HG03095 (cell line): ENCODE results near the gene RABEP2.
"Not testable (repeated sequence)": the region's sequence is repeated elsewhere in the genome, so short reads cannot be mapped to it uniquely, and the experiment has no call there.

Source experiments
- ATAC-seq: cut with Tn5 transposase; IDR thresholded peaks from one replicate; pipeline ENCODE4 v1.9.1; 2021; ENCODE audit warnings: moderate library complexity; ENCODE audit not compliant: unreplicated experiment

Gene RABEP2

DNA sequence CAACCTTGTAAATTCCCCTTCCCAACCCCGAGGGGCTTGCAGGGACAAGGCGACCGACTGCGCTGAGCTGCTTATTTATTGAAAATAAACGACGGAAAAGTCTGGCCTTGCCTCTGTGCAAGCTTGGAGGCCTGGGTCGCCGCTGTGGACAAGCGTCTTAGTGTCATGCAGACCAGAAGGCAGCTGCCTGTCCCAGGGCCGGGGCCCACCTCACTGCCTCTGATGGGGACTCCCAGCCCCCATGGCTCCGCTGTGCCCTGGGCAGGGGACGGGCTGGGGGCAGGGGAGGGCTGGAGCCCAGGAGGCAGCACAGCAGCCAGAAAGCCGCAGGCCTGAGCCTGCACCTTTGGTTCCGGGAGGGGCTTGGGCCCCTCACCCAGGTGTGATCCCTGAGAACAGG lies 20.7 kb downstream of the RABEP2 start:
- no peak for ATAC-seq

DNA sequence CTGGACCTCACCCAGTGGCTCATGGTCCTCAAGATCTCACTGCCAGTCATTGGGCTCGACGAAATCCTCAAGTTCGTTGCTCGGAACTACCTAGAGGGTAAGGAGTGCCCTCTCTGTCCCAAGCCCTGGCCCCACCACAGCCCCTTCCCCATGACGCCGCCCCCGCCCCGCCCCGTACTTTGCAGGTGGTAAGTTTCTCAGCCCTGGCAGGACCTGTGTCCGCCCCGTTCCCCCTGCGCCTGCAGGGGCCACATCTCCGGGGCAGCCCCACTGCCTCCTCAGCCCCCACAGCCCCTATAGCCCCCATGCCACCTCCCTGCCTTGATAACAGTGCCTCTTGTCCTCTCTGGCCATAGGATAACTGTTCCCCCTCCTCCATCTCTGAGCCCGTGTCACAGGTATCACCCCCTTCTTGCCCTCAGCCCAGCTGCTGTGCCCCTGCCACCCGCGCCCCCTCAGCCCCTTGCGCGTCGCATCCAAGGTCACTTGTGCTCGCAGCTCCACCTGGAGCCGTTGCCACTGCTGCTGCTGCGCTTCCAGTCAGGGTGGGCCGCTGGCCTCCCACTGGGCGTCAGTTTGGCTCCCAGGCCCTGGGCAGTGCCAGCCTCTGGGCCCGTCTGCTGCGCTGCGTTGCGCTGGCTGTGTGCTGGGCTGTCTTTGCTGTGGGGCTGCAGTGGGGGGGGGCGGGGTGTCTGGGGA lies 21.5 kb downstream of the RABEP2 start:
- ATAC-seq, result no peak

DNA sequence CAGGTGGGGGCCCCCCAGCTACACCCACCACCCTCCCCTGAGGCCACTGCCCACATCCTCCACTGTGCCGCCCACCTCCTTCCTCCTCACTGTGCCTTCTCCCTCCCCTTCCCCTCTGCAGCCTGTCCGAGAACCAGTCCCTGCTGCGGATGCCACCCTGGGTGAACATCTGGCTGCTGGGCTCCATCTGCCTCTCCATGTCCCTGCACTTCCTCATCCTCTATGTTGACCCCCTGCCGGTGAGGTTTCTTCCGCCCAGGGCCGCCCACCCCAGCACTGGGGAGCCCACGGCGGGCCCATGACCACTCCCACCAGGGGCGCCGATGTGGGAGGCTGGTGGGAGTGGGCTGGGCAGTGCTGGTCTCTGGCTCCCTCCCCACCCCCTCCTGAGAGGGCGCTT lies 22.1 kb downstream of the RABEP2 start:
- ATAC-seq, result no peak

DNA sequence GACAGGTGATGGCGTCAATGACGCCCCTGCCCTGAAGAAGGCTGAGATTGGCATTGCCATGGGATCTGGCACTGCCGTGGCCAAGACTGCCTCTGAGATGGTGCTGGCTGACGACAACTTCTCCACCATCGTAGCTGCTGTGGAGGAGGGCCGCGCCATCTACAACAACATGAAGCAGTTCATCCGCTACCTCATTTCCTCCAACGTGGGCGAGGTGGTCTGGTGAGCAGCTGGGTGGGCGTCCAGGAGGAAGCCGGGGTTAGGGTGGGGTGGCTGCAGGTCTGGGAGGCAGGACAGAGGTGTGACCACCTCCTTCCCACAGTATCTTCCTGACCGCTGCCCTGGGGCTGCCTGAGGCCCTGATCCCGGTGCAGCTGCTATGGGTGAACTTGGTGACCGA lies 23.2 kb downstream of the RABEP2 start:
- ATAC-seq, result no peak

DNA sequence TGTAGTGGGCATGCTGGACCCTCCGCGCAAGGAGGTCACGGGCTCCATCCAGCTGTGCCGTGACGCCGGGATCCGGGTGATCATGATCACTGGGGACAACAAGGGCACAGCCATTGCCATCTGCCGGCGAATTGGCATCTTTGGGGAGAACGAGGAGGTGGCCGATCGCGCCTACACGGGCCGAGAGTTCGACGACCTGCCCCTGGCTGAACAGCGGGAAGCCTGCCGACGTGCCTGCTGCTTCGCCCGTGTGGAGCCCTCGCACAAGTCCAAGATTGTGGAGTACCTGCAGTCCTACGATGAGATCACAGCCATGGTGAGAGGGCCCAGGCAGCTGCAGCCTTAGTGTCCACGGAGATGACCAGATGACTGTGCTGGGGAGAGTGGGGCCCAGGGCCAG lies 24.4 kb downstream of the RABEP2 start:
- ATAC-seq, result no peak

DNA sequence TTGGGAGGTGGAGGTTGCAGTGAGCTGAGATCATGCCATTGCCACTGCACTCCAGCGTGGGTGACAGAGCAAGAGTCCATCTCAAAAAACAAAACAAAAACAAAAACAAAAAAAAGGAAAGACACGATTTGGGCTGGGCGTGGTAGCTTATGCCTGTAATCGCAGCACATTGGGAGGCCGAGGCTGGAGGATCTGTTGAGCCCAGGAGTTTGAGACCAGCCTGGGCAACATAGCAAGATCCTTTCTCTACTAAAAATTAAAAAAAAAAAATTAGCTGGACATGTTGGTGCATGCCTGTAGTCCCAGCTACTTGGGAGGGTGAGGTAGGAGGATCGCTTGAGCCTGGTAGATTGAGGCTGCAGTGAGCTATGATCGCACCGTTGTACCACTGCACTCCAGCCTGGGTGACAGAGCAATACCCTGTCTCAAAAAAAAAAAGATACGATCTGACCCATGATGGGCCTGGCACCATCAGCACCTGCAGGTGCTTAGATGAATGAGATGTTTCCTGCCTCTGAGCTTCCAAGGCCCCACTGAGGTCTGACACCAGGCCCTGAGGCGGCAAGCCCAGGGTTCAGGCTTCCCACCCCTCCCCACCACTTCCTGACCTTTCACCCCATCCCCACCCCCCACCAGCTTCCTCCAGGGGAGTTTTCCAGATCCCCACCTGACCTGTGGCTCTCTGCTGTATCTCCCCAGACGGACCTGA lies 25.0 kb downstream of the RABEP2 start:
- ATAC-seq, result no peak

DNA sequence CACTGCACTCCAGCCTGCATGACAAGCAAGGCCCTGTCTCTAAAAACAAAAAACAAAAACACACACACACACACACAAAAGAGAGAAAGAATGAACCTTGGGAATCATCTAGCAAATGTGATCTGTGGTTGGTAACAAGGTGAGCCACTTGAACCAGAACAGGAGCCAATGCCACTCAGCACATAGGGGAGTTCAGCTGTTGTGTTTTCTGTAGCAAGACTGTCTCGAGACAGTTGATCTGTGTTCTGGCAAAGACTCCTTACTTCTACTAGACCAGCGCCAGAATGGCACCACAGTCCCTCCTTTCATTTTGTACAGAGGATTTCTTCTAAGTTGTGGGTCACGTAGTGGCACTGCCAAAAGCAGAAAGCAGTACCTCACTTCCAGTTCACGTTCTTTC lies 26.1 kb downstream of the RABEP2 start:
- ATAC-seq, result no peak

DNA sequence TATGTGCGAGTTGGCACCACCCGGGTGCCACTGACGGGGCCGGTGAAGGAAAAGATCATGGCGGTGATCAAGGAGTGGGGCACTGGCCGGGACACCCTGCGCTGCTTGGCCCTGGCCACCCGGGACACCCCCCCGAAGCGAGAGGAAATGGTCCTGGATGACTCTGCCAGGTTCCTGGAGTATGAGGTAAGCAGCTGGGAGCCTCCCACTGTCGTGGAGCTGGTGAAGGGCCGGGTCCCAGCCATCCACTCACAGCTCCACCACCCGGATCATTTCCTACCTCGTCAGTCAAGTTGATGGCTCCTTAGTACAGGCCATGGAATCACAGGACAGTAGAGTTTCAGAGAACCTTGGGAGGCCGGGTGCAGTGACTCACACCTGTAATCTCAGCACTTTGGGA lies 26.8 kb downstream of the RABEP2 start:
- no peak for ATAC-seq

DNA sequence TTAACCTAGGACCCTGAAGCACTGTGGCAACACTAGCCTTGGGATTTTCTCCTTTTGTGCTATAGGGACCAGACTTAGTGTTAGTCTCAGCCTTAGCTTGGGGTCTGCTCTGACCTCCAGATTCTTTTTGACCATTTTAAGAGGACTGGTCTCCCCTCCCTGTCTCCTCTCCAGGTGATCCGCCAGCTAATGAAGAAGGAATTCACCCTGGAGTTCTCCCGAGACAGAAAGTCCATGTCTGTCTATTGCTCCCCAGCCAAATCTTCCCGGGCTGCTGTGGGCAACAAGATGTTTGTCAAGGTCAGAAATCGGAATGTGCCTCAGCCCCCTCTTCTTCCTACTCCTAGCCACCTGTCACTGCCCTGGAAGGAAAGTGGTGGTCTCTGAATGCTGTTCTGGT lies 27.2 kb downstream of the RABEP2 start:
- ATAC-seq, result no peak

DNA sequence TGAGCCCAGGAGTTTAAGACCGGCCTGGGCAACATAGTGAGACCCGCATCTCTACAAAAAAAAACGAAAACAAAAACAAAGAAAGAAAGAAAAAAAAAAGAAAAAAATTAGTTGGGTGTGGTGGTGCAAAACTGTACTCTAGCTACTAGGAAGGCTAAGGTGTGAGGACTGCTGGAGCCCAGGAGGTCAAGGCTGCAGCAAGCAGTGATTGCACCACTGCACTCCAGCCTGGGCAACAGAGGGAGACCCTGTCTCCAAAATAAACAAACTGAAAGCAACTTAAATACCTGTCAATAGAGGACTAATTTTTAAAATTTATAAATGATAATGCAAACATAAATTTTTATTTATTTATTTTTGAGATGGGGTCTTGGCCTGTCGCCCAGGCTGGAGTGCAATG lies 29.4 kb downstream of the RABEP2 start:
- no peak for ATAC-seq

DNA sequence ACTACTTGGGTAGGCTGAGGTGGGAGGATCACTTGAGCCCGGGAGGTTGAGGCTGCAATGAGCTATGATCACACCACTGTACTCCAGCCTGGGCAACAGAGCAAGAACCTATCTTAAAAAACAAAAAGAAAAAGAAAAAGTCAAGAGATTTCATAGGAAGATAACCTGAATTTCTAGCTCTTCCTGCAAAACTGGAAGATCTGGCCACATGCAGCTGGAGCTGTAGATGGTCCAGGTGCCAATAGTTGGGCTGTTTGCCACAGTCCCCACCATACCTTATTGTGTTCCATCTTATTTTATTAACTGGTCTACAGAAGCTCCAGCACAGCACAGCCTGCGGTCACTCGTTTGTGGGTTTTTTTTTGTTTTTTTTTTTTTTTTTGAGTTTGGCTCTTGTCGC lies 31.7 kb downstream of the RABEP2 start:
- ATAC-seq, result no peak

DNA sequence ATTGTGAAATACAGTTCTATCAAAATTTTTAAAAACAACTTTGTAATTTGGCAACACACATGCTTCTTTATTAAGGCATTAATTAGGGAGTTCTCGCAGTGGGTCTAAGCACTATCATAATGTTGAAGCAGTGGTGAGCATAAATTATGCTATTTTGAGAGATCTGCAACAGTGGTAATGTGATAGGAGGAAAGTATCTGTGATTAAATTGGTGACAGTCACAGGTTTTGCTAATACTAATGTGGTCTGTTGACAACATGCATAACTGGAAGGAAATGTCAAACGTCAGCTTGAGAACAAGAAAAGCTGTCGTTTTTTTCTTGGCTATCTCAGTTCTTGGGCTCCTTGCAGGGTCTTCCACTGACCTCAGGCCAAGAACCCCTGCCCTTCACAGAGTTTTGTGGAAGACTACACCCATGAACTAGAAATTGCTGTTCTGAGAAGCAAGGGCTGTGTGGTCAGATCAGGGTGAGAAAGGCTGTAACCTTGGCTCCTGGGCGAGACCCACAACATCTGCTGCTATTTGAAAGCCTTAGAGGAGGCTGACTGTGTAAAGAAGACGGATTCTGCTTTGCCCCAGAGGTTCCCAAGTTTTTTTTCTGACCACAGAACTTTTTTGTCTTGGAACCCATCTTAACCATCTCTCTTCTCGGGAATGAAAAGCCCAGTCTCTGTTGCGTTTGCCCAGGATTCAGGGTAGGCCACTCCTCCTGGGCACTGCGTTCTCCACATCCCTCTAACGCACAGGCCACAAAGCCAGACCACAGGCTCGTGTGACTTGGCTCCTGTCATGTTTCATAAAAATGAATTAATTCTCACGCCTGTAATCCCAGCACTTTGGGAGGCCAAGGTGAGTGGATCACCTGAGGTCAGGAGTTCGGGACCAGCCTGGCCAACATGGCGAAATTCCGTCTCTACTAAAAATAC lies 32.8 kb downstream of the RABEP2 start:
- no peak for ATAC-seq

DNA sequence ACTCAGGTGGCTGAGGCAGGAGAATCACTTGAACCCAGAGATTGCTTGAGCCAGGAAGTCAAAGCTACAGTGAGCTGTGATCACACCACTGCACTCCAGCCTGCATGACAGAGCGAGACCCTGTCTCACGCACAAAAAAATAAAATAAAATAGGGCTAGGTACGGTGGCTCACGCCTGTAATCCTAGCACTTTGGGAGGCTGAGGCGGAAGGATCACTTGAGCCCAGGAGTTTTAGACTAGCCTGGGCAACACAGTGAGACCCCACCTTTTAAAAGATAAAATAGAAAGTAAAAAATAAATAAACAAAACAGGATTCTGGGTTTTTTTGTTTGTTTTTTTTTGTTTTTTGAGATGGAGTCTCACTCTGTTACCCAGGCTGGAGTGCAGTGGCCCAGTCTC lies 34.7 kb downstream of the RABEP2 start:
- not testable (repeated sequence) for ATAC-seq

DNA sequence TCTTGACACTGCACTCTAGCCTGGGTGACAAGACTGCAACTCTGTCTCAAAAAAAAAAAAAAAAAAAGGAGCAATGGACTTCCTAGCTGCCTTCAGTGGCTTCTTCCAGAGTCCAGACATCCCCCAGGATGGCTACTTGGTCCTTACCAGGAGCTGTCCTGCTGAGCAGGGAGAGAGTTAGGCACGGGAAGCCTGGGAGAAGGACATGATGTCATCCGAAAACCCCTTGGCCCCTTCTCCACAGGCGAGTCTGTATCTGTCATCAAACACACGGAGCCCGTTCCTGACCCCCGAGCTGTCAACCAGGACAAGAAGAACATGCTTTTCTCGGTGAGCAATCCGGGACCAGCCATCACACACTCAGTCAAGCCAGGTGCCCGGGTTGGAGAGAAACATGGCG lies 38.1 kb downstream of the RABEP2 start:
- ATAC-seq, result no peak

DNA sequence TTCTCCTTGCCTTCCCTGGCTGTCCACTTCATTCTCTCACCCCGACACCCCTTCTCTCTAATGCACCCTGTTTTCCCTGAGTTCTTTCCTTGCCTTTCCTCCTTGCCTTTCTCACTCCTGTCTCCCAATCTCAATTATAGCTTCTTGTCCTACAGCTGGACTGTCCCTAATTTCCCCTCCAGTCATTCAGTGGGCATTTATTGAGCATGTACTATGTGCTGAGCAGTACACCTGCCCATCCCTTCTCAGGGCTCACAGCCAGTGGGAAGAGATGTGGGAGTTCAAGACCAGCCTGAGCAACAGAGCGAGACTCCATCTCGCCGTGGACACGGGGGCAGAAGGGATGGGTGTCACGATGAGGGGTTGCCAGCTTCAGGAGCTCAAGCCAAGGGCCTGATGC lies 41.0 kb downstream of the RABEP2 start:
- no peak for ATAC-seq

DNA sequence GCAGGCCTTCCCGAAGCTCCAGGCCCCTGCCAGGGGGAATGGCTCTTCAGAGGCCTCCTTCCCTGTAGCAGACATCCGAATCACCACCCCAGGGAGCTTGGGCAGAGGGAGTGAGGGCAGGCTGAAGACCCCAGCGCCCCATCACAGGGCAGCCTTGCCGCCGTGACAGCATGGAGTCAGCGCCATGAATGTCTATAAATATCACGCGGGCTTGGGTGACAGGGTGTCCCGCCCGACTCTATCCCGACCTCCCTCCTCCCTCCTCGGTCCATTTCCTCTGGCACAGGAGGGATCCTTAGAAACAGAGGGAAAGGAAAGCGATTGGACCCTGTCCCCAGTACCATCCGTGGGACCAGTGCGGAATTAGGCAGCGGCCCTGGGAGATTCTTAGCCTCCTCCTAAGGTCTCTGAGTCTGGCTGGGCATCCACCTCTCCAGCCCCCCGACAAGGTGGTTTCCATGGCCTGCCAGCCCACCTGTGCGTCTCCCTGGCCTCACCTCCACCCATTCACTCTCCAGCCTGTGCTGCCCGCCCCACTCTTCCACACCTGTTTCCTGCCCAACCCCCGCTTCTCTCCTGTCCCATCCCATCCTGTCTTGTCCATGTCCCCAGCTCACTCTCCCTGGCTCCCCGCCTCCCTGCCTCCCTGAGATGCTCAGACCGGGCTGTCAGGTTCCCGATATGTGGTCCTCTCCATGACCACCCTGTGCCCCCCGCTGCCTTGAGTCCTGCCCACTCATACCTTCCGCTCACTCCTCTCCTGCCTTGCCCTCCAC lies 41.6 kb downstream of the RABEP2 start:
- ATAC-seq, result no peak

DNA sequence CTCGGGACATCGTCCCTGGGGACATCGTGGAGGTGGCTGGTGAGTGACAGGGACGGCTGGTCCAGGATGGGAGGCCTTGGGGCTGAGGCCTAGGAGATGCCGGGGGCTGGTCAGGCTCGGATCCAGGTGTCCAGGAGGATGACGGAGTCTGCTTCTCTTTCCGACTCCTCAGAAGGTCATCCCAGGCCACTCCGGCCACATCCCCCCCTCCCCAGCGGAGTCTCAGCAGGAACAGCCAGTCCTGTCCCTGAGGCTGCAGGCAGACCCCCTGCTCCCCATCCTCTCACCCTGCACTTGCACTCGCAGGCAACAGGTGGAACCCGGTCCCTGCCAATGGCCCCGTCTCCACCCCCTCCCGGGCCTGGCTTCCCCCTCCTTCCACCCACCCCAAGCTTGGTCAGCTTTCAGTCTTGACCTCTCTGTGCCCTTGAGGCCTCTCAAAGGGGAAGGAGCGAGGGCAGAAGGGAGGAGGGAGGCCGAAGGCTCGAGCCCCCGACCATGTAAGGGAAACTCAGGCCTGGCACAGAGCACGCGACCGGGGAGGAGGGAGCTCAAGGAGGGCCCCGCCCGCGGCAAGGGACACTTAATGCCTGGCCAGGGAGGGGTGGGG lies 42.4 kb downstream of the RABEP2 start:
- no peak for ATAC-seq

DNA sequence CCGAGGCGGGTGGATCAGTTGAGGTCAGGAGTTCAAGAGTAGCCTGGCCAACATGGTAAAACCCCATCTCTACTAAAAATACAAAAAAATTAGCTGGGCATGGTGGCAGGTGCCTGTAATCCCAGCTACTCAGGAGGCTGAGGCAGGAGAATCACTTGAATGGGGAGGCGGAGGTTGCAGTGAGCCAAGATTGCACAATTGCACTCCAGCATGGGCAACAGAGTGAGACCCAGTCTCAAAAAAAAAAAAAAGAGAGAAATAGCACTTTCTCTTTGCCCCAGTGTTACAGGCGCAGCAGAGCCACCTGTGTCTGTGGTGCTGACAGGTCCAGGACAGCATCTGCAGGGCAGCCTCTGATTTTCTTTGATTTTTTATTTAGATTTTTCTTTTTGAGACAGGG lies 43.5 kb downstream of the RABEP2 start:
- ATAC-seq, result not testable (repeated sequence)

DNA sequence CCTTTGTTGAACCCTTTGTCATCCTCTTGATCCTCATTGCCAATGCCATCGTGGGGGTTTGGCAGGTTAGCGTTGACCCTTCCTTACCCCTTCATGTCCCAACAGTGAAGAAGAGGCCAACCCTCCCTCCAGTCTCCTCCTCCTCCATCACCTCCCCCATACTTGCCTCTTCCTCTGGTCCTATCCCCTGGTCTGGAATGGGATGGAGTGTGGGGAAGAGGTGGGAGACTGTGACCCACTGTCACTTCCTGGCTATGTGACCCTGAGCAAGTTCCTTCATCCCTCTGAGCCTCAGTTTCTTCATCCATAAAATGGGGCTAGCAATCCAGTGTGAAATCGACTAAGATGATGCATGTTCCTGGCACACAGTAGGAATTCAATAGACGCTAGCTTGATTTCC lies 44.1 kb downstream of the RABEP2 start:
- no peak for ATAC-seq

DNA sequence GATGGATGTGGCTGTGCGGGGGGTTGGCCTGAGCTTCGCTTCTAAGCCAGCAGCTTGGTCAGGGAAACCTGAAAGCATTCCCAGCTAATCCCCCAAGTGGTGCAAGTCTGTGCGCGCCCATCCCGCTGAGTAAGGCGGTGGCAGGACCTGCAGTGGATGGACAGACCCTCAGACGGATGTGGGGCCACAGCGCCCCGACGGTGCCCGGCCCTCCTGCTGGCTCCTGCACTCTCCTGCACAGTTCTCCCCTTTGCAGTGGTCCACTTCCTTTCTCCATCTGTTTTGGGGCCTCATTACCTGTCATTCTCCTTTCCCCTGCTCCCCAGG lies 44.5 kb downstream of the RABEP2 start:
- ATAC-seq, result no peak
